Measurements from ENCODE around the gene FRMD4B.

The FRMD4B gene

GRCh38 chr3:69296995-69297394 is 88.9 kb downstream of the FRMD4B start:
- no peak overlapping the region for H3K4me3 ChIP-seq (ENCODE audit: low read depth, low read length, poor library complexity, severe bottlenecking)
- no peaks in the 10 kb centered on the region for H3K79me2 ChIP-seq (ENCODE audit: insufficient read depth, low read length)
- TF ChIP-seq CTCF (IDR thresholded peaks at IDR 0.05; ENCODE audit: low read length) (no peak), EZH2 (IDR thresholded peaks at IDR 0.05; ENCODE audit: borderline replicate concordance, low read length) (no peak)
- no peaks in the 10 kb centered on the region for H4K20me1 ChIP-seq (ENCODE audit: insufficient read depth, low read length)
- no peaks in the 10 kb centered on the region for H3K36me3 ChIP-seq (ENCODE audit: insufficient read depth, low read length)
- H3K4me2 ChIP-seq (ENCODE audit: low read length): no peak overlapping the region
- H3K4me1 ChIP-seq (ENCODE audit: insufficient read depth, low read length, severe bottlenecking): no peaks in the 10 kb centered on the region
- H3K27ac ChIP-seq (ENCODE audit: low read depth, low read length, poor library complexity, severe bottlenecking): no peak overlapping the region
- no peaks in the 10 kb centered on the region for H3K27me3 ChIP-seq (ENCODE audit: insufficient read depth, low read length)
- no peak overlapping the region for H3K9ac ChIP-seq (ENCODE audit: low read length)
- H3K9me3 ChIP-seq (ENCODE audit: low read length): no peaks in the 10 kb centered on the region
- no peak overlapping the region for H2AFZ ChIP-seq (ENCODE audit: low read length)
- no peaks in the 10 kb centered on the region for H3F3A ChIP-seq (ENCODE audit: insufficient read depth, low read length)
- H3K9me2 ChIP-seq (ENCODE audit: low read depth, low read length): no peaks in the 10 kb centered on the region

DNA sequence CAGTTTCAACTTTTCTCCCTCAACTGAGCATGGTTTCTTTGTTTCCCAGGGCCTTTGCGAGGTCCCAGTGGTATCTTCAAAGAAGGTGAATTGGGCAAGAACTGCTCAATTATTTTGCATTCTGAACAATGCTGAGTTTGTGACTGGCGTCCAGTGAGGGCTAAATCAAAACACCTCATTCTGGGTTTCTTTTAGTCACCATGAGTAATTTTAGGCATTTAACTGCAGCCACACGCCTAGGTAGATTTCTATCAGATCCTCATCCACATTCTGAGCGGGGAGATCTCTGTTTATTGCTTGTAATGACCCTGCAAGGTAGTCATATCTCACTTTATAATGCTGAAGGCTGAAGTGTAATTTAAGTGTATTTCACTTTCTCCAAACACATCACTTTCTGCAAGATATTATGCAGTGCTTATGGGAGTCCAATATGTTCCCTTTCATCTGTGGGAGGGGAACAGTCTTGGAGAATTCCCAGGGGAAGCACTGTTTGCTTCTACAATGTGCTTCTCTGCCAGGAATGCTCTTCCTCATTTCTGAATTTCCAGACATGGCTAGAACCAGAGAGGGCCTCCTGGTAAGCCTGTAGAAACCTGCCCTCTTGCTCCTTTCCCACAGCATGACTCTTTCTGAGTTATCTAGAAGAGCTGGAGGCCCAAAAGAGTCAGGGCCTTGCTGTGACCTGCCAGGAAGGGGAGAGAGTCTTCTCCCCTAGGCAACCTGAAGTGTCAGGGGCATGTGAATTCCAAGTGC is 91.7 kb downstream of the FRMD4B start:
- H3K9ac ChIP-seq (ENCODE audit: low read length): no peak overlapping the region
- no peaks in the 10 kb centered on the region for H4K20me1 ChIP-seq (ENCODE audit: insufficient read depth, low read length)
- H3K9me3 ChIP-seq (ENCODE audit: low read length): no peaks in the 10 kb centered on the region
- H3K27me3 ChIP-seq (ENCODE audit: insufficient read depth, low read length): no peaks in the 10 kb centered on the region
- TF ChIP-seq EZH2 (IDR thresholded peaks at IDR 0.05; ENCODE audit: borderline replicate concordance, low read length) (no peak), CTCF (IDR thresholded peaks at IDR 0.05; ENCODE audit: low read length) (no peak)
- no peak overlapping the region for H3K4me2 ChIP-seq (ENCODE audit: low read length)
- no peak overlapping the region for H2AFZ ChIP-seq (ENCODE audit: low read length)
- no peaks in the 10 kb centered on the region for H3F3A ChIP-seq (ENCODE audit: insufficient read depth, low read length)
- H3K4me1 ChIP-seq (ENCODE audit: insufficient read depth, low read length, severe bottlenecking): no peaks in the 10 kb centered on the region
- no peak overlapping the region for H3K4me3 ChIP-seq (ENCODE audit: low read depth, low read length, poor library complexity, severe bottlenecking)
- H3K79me2 ChIP-seq (ENCODE audit: insufficient read depth, low read length): no peaks in the 10 kb centered on the region
- H3K27ac ChIP-seq (ENCODE audit: low read depth, low read length, poor library complexity, severe bottlenecking): no peak overlapping the region
- H3K36me3 ChIP-seq (ENCODE audit: insufficient read depth, low read length): no peaks in the 10 kb centered on the region
- H3K9me2 ChIP-seq (ENCODE audit: low read depth, low read length): no peaks in the 10 kb centered on the region

- Histone ChIP-seq H3K27ac (ENCODE audit: low read depth, low read length, poor library complexity, severe bottlenecking) (no peak overlapping the region), H3K36me3 (ENCODE audit: insufficient read depth, low read length) (no peaks in the 10 kb centered on the region), H3K4me3 (ENCODE audit: low read depth, low read length, poor library complexity, severe bottlenecking) (no peak overlapping the region), H3K9ac (ENCODE audit: low read length) (no peak overlapping the region), H3F3A (ENCODE audit: insufficient read depth, low read length) (no peaks in the 10 kb centered on the region), H3K9me3 (ENCODE audit: low read length) (no peaks in the 10 kb centered on the region), H4K20me1 (ENCODE audit: insufficient read depth, low read length) (no peaks in the 10 kb centered on the region), H2AFZ (ENCODE audit: low read length) (no peak overlapping the region), H3K9me2 (ENCODE audit: low read depth, low read length) (no peaks in the 10 kb centered on the region), H3K27me3 (ENCODE audit: insufficient read depth, low read length) (no peaks in the 10 kb centered on the region), H3K4me2 (ENCODE audit: low read length) (no peak overlapping the region), H3K79me2 (ENCODE audit: insufficient read depth, low read length) (no peaks in the 10 kb centered on the region), H3K4me1 (ENCODE audit: insufficient read depth, low read length, severe bottlenecking) (no peaks in the 10 kb centered on the region)
- TF ChIP-seq EZH2 (IDR thresholded peaks at IDR 0.05; ENCODE audit: borderline replicate concordance, low read length) (no peak), CTCF (IDR thresholded peaks at IDR 0.05; ENCODE audit: low read length) (no peak)
Measured at GRCh38 chr3:69292959-69293574, 92.8 kb downstream of the FRMD4B start.

Measured in OCI-LY1 (cell line).